Liver (tissue), 9 donors: Measurements from ENCODE around the gene GABBR2. TPM values are rescaled to one million over a fixed set of nuclear protein-coding genes. Genes with fewer than 3 reads are reported as not detected.

Experiments
- DNase-seq: peaks from one replicate; pipeline ENCODE4 v3.0.0-alpha.2; 2017; ENCODE audit warnings: low spot score
- H3K27ac ChIP-seq, 2 donors: one replicate each; pipeline ENCODE4 v1.7.0; 2013; ENCODE audit warnings: inconsistent platforms in 2 of 2, low read length in 2 of 2, control low read depth in 1 of 2, low read depth in 1 of 2, mild to moderate bottlenecking in 1 of 2
- H3K27me3 ChIP-seq, 4 donors: one replicate each; pipeline versions ENCODE4 v1.6.1 to v1.7.0; 2013; ENCODE audit warnings: low read length in 3 of 4, inconsistent platforms in 1 of 4, mild to moderate bottlenecking in 1 of 4, moderate library complexity in 1 of 4; ENCODE audit not compliant: control insufficient read depth in 4 of 4, insufficient read depth in 4 of 4
- H3K36me3 ChIP-seq, 4 donors: one replicate each; pipeline versions ENCODE4 v1.6.1 to v1.7.0; 2013; ENCODE audit warnings: low read length in 3 of 4, mild to moderate bottlenecking in 3 of 4, low read depth in 1 of 4, moderate library complexity in 1 of 4; ENCODE audit not compliant: control insufficient read depth in 4 of 4, insufficient read depth in 3 of 4
- H3K4me1 ChIP-seq, 4 donors: one replicate each; pipeline versions ENCODE4 v1.6.1 to v1.7.0; 2013; ENCODE audit warnings: low read length in 3 of 4, mild to moderate bottlenecking in 3 of 4, moderate library complexity in 1 of 4; ENCODE audit not compliant: control insufficient read depth in 4 of 4, insufficient read depth in 4 of 4
- H3K4me3 ChIP-seq, 3 donors: one replicate each; pipeline versions ENCODE4 v1.6.1 to v1.7.0; 2013; ENCODE audit warnings: low read length in 3 of 3, control low read depth in 1 of 3, low read depth in 1 of 3, mild to moderate bottlenecking in 1 of 3
- H3K9ac ChIP-seq, 2 donors: one replicate each; pipeline ENCODE4 v1.7.0; 2013; ENCODE audit warnings: low read length in 2 of 2, mild to moderate bottlenecking in 2 of 2, moderate library complexity in 2 of 2, control low read depth in 1 of 2, low read depth in 1 of 2
- H3K9me3 ChIP-seq, 4 donors: one replicate each; pipeline versions ENCODE4 v1.6.1 to v1.7.0; 2013; ENCODE audit warnings: low read length in 3 of 4; ENCODE audit not compliant: control insufficient read depth in 4 of 4
- EGR1 ChIP-seq, 2 donors: IDR thresholded peaks; 2 replicates each; pipeline ENCODE4 v1.6.1; 2016 to 2018; ENCODE audit warnings: antibody characterized with exemption in 2 of 2, low read depth in 2 of 2
- FOXA2 ChIP-seq: IDR thresholded peaks from 2 replicates; pipeline ENCODE4 v1.6.1; 2016; ENCODE audit warnings: antibody characterized with exemption
- GABPA ChIP-seq, 2 donors: IDR thresholded peaks in 1 of 2; conservative IDR thresholded peaks in 1 of 2; 2 replicates each; pipeline ENCODE4 v1.6.1; 2016; ENCODE audit warnings: antibody characterized with exemption in 2 of 2, mild to moderate bottlenecking in 1 of 2, moderate library complexity in 1 of 2
- HNF4A ChIP-seq, 2 donors: conservative IDR thresholded peaks; 2 replicates each; pipeline ENCODE4 v1.6.1; 2016; ENCODE audit warnings: antibody characterized with exemption in 2 of 2, mild to moderate bottlenecking in 2 of 2
- HNF4G ChIP-seq: IDR thresholded peaks from 2 replicates; pipeline ENCODE4 v1.6.1; 2016; ENCODE audit warnings: antibody characterized with exemption
- JUND ChIP-seq, 2 donors: IDR thresholded peaks; 2 replicates each; pipeline ENCODE4 v1.6.1; 2016; ENCODE audit warnings: antibody characterized with exemption in 2 of 2
- MAX ChIP-seq: IDR thresholded peaks from 2 replicates; pipeline ENCODE4 v1.6.1; 2016; ENCODE audit warnings: antibody characterized with exemption
- NR2F2 ChIP-seq: IDR thresholded peaks from 2 replicates; pipeline ENCODE4 v1.6.1; 2016; ENCODE audit warnings: antibody characterized with exemption
- RAD21 ChIP-seq, 2 donors: IDR thresholded peaks; 2 replicates each; pipeline ENCODE4 v1.6.1; 2016; ENCODE audit warnings: antibody characterized with exemption in 2 of 2, mild to moderate bottlenecking in 2 of 2
- RXRA ChIP-seq, 2 donors: IDR thresholded peaks; 2 replicates each; pipeline ENCODE4 v1.6.1; 2017 to 2018; ENCODE audit warnings: antibody characterized with exemption in 2 of 2, mild to moderate bottlenecking in 1 of 2
- SP1 ChIP-seq: IDR thresholded peaks from 2 replicates; pipeline ENCODE4 v1.6.1; 2018; ENCODE audit warnings: antibody characterized with exemption, mild to moderate bottlenecking
- TAF1 ChIP-seq: conservative IDR thresholded peaks from 2 replicates; pipeline ENCODE4 v1.6.1; 2016; ENCODE audit warnings: antibody characterized with exemption, mild to moderate bottlenecking
- WGBS: extraction: QIAGEN DNeasy Blood & Tissue Kit; methylation state at CpG from one replicate; pipeline ENCODE4 v1.1.7; 2013; 5-methylcytosine and 5-hydroxymethylcytosine counted together
- polyA plus RNA-seq, 2 donors: library from polyadenylated mRNA; stranded (reverse) in 1 of 2; unstranded in 1 of 2; fragments of 200-250 nt in 1 of 2; fragments of >200 nt in 1 of 2; fragmentation: Nextera tagmentation in 1 of 2; extraction: Ambion mirVana in 1 of 2; gene quantifications; one replicate each; pipeline versions ENCODE4 v1.2.1 to v1.2.3, GENCODE V29; 2013 to 2015
- total RNA-seq, 2 donors: library from RNA; depleted of rRNA; stranded (reverse); fragments of >200 nt; gene quantifications; one replicate each; pipeline ENCODE4 v1.2.3, GENCODE V29; 2014
- TF ChIP-seq, protein P1 (sequence below): IDR thresholded peaks from 2 replicates; pipeline ENCODE4 v1.6.1; 2016; ENCODE audit warnings: antibody characterized with exemption
- TF ChIP-seq, protein P2 (sequence below): fragments of 150-350 bp; IDR thresholded peaks from 2 replicates; pipeline ENCODE4 v1.5.1; 2017; ENCODE audit warnings: improper control_type of control experiment, low read depth, low read length; ENCODE audit not compliant: missing input control
- donor health status: healthy.
- donor health status: healthy.
- donor health status: healthy.
- donor health status: healthy.
- donor health status: healthy.

Gene GABBR2
- total and polyA plus RNA-seq, 4 donors, result 0.03 to 0.23 (median 0.08) TPM; not detected in 1

GRCh38 chr9:98304381-98304780 is 404.4 kb downstream of the GABBR2 start:
- Histone ChIP-seq H3K4me1 (no peaks in the 10 kb centered on the region), H3K36me3 (no peaks in the 10 kb centered on the region), H3K27ac (no peak overlapping the region), H3K4me3 (no peak overlapping the region), H3K9me3 (no peaks in the 10 kb centered on the region), H3K9ac (no peak overlapping the region), H3K27me3 (no peaks in the 10 kb centered on the region)
- 95% methylated on average over 4 of the region's 4 CpGs for WGBS
- no peak for TF ChIP-seq JUND (IDR thresholded peaks at IDR 0.05)
- no peak for TF ChIP-seq SP1
- no peak for TF ChIP-seq FOXA2
- TF ChIP-seq, protein P1, sequence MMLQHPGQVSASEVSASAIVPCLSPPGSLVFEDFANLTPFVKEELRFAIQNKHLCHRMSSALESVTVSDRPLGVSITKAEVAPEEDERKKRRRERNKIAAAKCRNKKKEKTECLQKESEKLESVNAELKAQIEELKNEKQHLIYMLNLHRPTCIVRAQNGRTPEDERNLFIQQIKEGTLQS, result no peak
- no peak for TF ChIP-seq MAX
- TF ChIP-seq GABPA (IDR thresholded peaks at IDR 0.05 in 1 of 2, conservative IDR thresholded peaks at IDR 0.05 in 1 of 2), result no peak
- no peak for TF ChIP-seq HNF4G
- no peak for TF ChIP-seq TAF1
- no peak for TF ChIP-seq RAD21 (IDR thresholded peaks at IDR 0.05)
- no peak for TF ChIP-seq NR2F2
- no peak for TF ChIP-seq HNF4A (conservative IDR thresholded peaks at IDR 0.05)
- TF ChIP-seq EGR1 (IDR thresholded peaks at IDR 0.05; ENCODE audit: low read depth in 2 of 2), result no peak
- DNase-seq, result no peak

GRCh38 chr9:98303633-98304125 is 405.1 kb downstream of the GABBR2 start:
- Histone ChIP-seq H3K27ac (no peak overlapping the region), H3K4me3 (no peak overlapping the region), H3K27me3 (no peaks in the 10 kb centered on the region), H3K4me1 (no peaks in the 10 kb centered on the region), H3K36me3 (no peaks in the 10 kb centered on the region), H3K9ac (no peak overlapping the region), H3K9me3 (no peaks in the 10 kb centered on the region)
- TF ChIP-seq, protein P2, sequence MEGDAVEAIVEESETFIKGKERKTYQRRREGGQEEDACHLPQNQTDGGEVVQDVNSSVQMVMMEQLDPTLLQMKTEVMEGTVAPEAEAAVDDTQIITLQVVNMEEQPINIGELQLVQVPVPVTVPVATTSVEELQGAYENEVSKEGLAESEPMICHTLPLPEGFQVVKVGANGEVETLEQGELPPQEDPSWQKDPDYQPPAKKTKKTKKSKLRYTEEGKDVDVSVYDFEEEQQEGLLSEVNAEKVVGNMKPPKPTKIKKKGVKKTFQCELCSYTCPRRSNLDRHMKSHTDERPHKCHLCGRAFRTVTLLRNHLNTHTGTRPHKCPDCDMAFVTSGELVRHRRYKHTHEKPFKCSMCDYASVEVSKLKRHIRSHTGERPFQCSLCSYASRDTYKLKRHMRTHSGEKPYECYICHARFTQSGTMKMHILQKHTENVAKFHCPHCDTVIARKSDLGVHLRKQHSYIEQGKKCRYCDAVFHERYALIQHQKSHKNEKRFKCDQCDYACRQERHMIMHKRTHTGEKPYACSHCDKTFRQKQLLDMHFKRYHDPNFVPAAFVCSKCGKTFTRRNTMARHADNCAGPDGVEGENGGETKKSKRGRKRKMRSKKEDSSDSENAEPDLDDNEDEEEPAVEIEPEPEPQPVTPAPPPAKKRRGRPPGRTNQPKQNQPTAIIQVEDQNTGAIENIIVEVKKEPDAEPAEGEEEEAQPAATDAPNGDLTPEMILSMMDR, result no peak
- TF ChIP-seq JUND (IDR thresholded peaks at IDR 0.05) (no peak), RXRA (IDR thresholded peaks at IDR 0.05) (no peak), FOXA2 (no peak), HNF4A (conservative IDR thresholded peaks at IDR 0.05) (no peak)
- no peak for DNase-seq
- WGBS, result 88% methylated on average over 8 of the region's 8 CpGs

DNA sequence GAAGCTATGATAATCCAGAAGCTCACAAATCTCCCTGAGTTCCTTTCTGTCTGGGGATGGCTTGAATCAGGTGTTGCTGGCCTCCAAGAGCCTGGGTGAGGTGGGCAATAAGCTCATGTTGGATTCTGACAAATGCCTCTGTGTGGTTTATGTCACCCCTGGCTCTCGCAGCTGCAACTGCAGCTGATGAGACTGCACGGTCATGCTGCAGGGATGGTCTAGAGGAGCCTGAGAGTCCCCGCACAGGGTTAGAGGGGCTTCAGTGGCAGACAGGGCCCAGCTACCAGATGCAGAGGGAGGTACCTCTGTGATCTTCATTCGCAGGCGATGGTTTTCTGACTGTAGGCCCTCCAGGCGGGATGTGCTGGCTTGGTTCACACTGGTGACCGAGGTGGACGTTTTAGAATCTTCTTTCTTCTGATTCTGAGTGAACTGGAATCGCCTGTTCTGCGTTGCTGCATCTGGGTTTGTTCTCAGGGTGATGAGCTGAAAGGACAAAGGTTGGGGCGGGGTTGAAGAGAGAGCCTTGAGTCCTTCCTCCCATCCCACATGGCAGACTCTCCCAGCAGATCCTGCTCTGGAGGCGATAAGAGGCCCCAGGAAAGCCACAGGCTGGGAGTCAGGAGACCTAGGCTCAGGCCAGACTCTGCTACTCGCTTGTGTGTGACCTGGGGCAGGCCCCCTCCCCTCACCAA is 405.6 kb downstream of the GABBR2 start:
- Histone ChIP-seq H3K27ac (no peak overlapping the region), H3K4me1 (no peaks in the 10 kb centered on the region), H3K9me3 (no peaks in the 10 kb centered on the region), H3K36me3 (no peaks in the 10 kb centered on the region), H3K9ac (no peak overlapping the region), H3K4me3 (no peak overlapping the region), H3K27me3 (no peaks in the 10 kb centered on the region)
- TF ChIP-seq, protein P1, result no peak
- no peak for TF ChIP-seq HNF4A (conservative IDR thresholded peaks at IDR 0.05)
- WGBS, result 93% methylated on average over 13 of the region's 13 CpGs
- no peak for DNase-seq
